ENCODE data around the gene TTC32.

Gene TTC32

GRCh38 chr2:19854596-19855541 is 46.9 kb downstream of the TTC32 start:
- DNase-seq (ENCODE audit: insufficient read length, low spot score) (no peak), FAIRE-seq (no peak)

GRCh38 chr2:19851116-19851695 is 50.6 kb downstream of the TTC32 start:
- DNase-seq (ENCODE audit: insufficient read length, low spot score) (peak; percentile 46), FAIRE-seq (peak; percentile 85)

- no peak for DNase-seq (ENCODE audit: insufficient read length, low spot score)
- FAIRE-seq: no peak
These were observed 51.4 kb downstream of the TTC32 start for GRCh38 chr2:19850056-19851050.

GRCh38 chr2:19848952-19849351 is 52.8 kb downstream of the TTC32 start:
- DNase-seq (ENCODE audit: insufficient read length, low spot score) (no peak), FAIRE-seq (no peak)

- FAIRE-seq: no peak
- no peak for DNase-seq (ENCODE audit: insufficient read length, low spot score)
These were observed 53.6 kb downstream of the TTC32 start for GRCh38 chr2:19848029-19848750.

- FAIRE-seq (peak; percentile 20), DNase-seq (ENCODE audit: insufficient read length, low spot score) (no peak)
These were observed 54.3 kb downstream of the TTC32 start for GRCh38 chr2:19847486-19847885.
